GM21723 (cell line): ENCODE measurements around the gene QPCTL.
"Not testable (repeated sequence)": the region's sequence is repeated elsewhere in the genome, so short reads cannot be mapped to it uniquely, and the experiment has no call there.

Experiments
- ATAC-seq: cut with Tn5 transposase; IDR thresholded peaks from one replicate; pipeline ENCODE4 v1.9.1; 2021; ENCODE audit warnings: mild to moderate bottlenecking, moderate library complexity; ENCODE audit not compliant: unreplicated experiment

Gene QPCTL

GRCh38 chr19:45674946-45675345 lies 17.5 kb upstream of the QPCTL start:
- no peak for ATAC-seq

- peak; percentile 26 for ATAC-seq
These were observed 15.6 kb upstream of the QPCTL start for GRCh38 chr19:45676851-45677263.

- ATAC-seq, result peak; percentile 41
These were observed 14.9 kb upstream of the QPCTL start for GRCh38 chr19:45677351-45678230.

GRCh38 chr19:45681391-45682015 lies 11.0 kb upstream of the QPCTL start:
- peak; percentile 67 for ATAC-seq

GRCh38 chr19:45682117-45682516 lies 10.3 kb upstream of the QPCTL start:
- no peak for ATAC-seq

- ATAC-seq, result no peak
These were observed 9.6 kb upstream of the QPCTL start for GRCh38 chr19:45682908-45683307.

- ATAC-seq, result not testable (repeated sequence)
These were observed 7.4 kb upstream of the QPCTL start for GRCh38 chr19:45685045-45685444.

GRCh38 chr19:45687599-45687998 lies 4.9 kb upstream of the QPCTL start:
- no peak for ATAC-seq

- ATAC-seq, result peak; percentile 46
These were observed 815 bp upstream of the QPCTL start, which contains the start of gene SNRPD2 for GRCh38 chr19:45691516-45692186. SNRPD2 (minus strand) TSS chr19:45691953; CDS start chr19:45691888, 65 bp downstream.

- ATAC-seq, result no peak
These were observed 781 bp downstream of the QPCTL start for GRCh38 chr19:45693106-45693788.

GRCh38 chr19:45701676-45702075 lies 9.2 kb downstream of the QPCTL start:
- ATAC-seq, result no peak

GRCh38 chr19:45705115-45705514 lies 12.6 kb downstream of the QPCTL start:
- no peak for ATAC-seq

GRCh38 chr19:45705710-45706415 lies 13.4 kb downstream of the QPCTL start:
- no peak for ATAC-seq

- ATAC-seq, result no peak
These were observed 18.1 kb downstream of the QPCTL start for GRCh38 chr19:45710356-45711130.

- no peak for ATAC-seq
These were observed 19.6 kb downstream of the QPCTL start for GRCh38 chr19:45711851-45712698.

- ATAC-seq, result no peak
These were observed 20.2 kb downstream of the QPCTL start for GRCh38 chr19:45712699-45713067.

GRCh38 chr19:45713141-45713540 lies 20.7 kb downstream of the QPCTL start:
- ATAC-seq, result no peak

GRCh38 chr19:45715139-45715538 lies 22.7 kb downstream of the QPCTL start:
- ATAC-seq, result no peak
